ENCODE measurements around the gene SAA4.

DNA sequence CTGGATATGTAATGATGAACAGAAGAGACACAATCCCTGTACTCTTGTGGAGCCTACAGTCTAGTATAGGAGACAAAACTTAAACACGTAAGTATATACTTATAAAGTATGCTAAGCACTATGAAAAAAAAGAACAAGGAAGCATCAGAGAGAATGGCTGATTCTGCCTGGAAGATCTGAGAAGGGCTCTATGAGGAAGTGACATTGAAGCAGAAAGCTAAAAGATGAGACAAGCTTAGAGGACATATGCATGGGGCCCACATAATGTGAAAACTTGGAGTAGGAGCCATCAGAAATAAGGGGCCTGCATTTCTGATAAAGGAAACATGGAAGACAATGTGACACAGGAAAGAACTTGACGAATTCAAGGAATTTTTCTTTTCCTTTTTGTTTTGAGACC is 46.0 kb upstream of the SAA4 start:
- no peak for TF ChIP-seq CTCF (conservative IDR thresholded peaks at IDR 0.05 in 1 of 2, IDR thresholded peaks at IDR 0.05 in 1 of 2; ENCODE audit: extremely low read depth in 1 of 2, insufficient read depth in 1 of 2, low read depth in 1 of 2, low read length in 2 of 2)
- no peak for TF ChIP-seq EZH2 (IDR thresholded peaks at IDR 0.05; ENCODE audit: borderline replicate concordance, low read length)

Measured in mammary epithelial cell (primary cell).